IPS DF 6.9 (cell line): Measurements from ENCODE around the gene PURA.

Source experiments
- DNase-seq: peaks from one replicate; pipeline ENCODE4 v3.0.0-alpha.2; 2013; ENCODE audit warnings: low read depth, low spot score
- H3K27ac ChIP-seq: one replicate; pipeline ENCODE4 v1.5.1; 2013; ENCODE audit warnings: low read length, control low read depth
- H3K27me3 ChIP-seq: 2 replicates; pipeline ENCODE4 v1.6.1; 2013; ENCODE audit warnings: mild to moderate bottlenecking, low read length; ENCODE audit not compliant: control insufficient read depth, insufficient read depth
- H3K36me3 ChIP-seq: 2 replicates; pipeline ENCODE4 v1.6.1; 2013; ENCODE audit warnings: low read length; ENCODE audit not compliant: control insufficient read depth, insufficient read depth
- H3K4me1 ChIP-seq: 2 replicates; pipeline ENCODE4 v1.6.1; 2013; ENCODE audit warnings: low read length; ENCODE audit not compliant: control insufficient read depth, insufficient read depth
- H3K4me3 ChIP-seq: 2 replicates; pipeline ENCODE4 v1.5.1; 2013; ENCODE audit warnings: mild to moderate bottlenecking, low read length
- H3K9me3 ChIP-seq: 2 replicates; pipeline ENCODE4 v1.6.1; 2013; ENCODE audit warnings: low read length, inconsistent platforms; ENCODE audit not compliant: control insufficient read depth, insufficient read depth
- WGBS: extraction: QIAGEN DNeasy Blood & Tissue Kit; methylation state at CpG from one replicate; pipeline ENCODE4 v1.1.7; 2013; ENCODE audit warnings: mixed read lengths, missing lambda C conversion rate; ENCODE audit not compliant: insufficient read length, insufficient coverage; 5-methylcytosine and 5-hydroxymethylcytosine counted together

PURA gene

DNA sequence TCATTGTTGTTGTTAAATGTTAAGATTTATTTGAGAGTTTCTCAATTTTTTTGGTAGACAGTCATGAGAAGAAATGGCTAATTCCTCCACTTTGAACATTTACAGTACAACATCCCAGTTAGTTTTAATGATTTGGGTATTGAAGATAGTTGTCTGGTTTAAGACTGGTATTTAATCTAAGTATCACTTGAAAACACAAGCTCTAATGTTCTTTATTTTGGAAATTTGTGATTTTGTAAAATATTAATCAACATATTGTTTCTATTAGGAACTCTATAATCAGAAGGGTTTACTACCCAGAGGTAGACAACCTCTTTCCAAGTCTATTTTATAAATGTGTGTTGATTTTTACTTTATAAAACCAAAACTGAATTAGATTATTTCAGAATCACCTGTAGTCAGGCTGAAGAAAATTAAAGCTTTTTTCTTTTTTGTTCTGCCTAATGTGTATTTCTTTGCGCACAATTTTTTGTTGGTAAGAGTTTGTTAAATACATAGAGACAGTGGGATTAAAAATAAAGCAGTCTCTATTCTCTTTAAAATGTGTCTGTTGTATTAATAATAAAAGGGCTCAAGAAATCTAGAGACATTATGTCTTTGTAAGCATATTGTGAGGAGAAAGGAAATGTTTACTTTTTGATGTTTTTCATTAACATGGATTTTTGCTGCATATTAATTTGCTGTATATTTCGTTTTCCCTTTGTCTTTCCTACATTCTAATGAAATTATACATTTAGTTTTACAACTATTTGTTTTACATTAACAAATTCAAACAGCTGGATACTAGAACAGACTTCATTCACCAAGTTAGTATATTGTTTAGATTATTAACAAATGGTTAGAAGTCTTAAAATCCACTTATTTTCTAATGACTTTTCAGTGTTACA, 3.9 kb upstream of the PURA start:
- Histone ChIP-seq H3K4me1 (peaks cover 3% of the 10 kb centered on the region; the same call in 1 of the 2 replicates), H3K9me3 (no peaks in the 10 kb centered on the region), H3K27me3 (peaks cover 40% of the 10 kb centered on the region), H3K4me3 (no peak overlapping the region), H3K27ac (no peak overlapping the region), H3K36me3 (no peaks in the 10 kb centered on the region)
- WGBS = no CpG with 5 or more reads among the region's 2 CpGs
- DNase-seq = no peak

DNA sequence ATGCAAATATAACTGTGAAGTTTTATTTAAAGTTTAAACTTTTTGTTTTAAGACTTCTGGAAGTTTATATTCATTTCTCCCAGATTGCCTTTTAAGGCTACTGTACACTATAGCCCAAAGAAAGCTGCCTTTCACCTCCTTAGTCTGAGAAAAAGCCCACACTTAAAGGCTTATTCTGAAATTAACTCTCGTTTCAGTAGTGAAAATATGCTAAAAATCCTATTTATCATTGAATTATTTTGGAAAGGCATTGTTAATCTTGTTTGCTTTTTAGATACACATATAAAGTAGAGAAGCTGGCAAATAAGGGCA, 3.3 kb upstream of the PURA start:
- no peaks in the 10 kb centered on the region for H3K36me3 ChIP-seq
- H3K27me3 ChIP-seq = peaks cover 40% of the 10 kb centered on the region
- H3K4me1 ChIP-seq = peaks cover 3% of the 10 kb centered on the region; the same call in 1 of the 2 replicates
- H3K9me3 ChIP-seq = no peaks in the 10 kb centered on the region
- WGBS = no CpG with 5 or more reads among the region's 1 CpG
- no peak for DNase-seq
- no peak overlapping the region for H3K4me3 ChIP-seq
- H3K27ac ChIP-seq = no peak overlapping the region

DNA sequence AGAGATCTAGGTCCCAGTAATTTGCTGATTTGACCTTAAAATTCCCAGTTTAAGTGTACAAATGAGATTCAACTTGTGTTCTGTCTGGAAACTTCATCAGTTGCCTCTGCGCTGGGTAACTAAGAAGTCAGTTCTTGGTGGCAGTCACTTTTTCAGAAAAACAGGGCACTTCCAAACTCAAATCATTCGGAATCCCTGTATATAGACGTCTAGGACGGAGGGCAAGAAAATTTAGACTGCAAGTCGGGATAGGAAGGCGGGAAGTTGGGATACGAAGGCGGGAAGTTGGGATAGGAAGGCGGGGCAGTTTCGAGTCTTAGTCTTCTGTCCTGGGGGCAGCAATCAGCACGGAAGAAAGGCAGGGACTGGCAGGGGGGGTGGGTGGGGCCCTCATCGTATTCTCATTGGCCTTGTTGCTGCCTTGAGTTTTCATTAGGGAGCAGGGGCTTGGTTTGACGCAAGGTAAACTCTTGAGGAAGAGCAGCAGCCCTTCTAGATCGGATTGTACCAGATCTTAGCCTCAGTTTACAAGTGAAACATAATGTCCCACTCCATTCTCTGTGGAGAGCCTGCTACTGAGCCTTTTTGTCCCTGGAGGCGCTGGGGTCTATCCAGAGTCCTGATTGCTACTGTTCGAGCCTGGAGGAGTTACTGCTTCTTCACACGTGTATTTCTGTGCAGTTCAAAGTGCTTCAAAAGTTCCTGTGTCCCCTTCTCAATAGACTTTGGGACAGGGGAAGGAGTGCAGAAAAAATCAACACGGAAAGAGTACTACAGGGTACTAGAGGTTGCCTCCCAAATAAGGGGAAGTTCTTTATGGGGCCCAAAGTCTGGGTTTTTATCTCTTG, 2.7 kb upstream of the PURA start:
- H3K4me1 ChIP-seq = peaks cover 3% of the 10 kb centered on the region; the same call in 1 of the 2 replicates
- H3K4me3 ChIP-seq = no peak overlapping the region
- peaks cover 39% of the 10 kb centered on the region for H3K27me3 ChIP-seq
- H3K27ac ChIP-seq = no peak overlapping the region
- no peaks in the 10 kb centered on the region for H3K36me3 ChIP-seq
- WGBS = no CpG with 5 or more reads among the region's 18 CpGs
- no peaks in the 10 kb centered on the region for H3K9me3 ChIP-seq
- no peak for DNase-seq

GRCh38 chr5:140111859-140112551, 1.9 kb upstream of the PURA start:
- WGBS = no CpG with 5 or more reads among the region's 8 CpGs
- no peak for DNase-seq
- H3K4me3 ChIP-seq = no peak overlapping the region
- H3K27ac ChIP-seq = no peak overlapping the region
- H3K36me3 ChIP-seq = no peaks in the 10 kb centered on the region
- no peaks in the 10 kb centered on the region for H3K9me3 ChIP-seq
- H3K27me3 ChIP-seq = peaks cover 35% of the 10 kb centered on the region
- H3K4me1 ChIP-seq = peaks cover 3% of the 10 kb centered on the region; the same call in 1 of the 2 replicates

- no peaks in the 10 kb centered on the region for H3K9me3 ChIP-seq
- H3K27me3 ChIP-seq = peaks cover 34% of the 10 kb centered on the region
- H3K27ac ChIP-seq = no peak overlapping the region
- H3K36me3 ChIP-seq = no peaks in the 10 kb centered on the region
- WGBS = no CpG with 5 or more reads among the region's 13 CpGs
- H3K4me1 ChIP-seq = peaks cover 3% of the 10 kb centered on the region; the same call in 1 of the 2 replicates
- H3K4me3 ChIP-seq = peak overlapping the region; percentile 38; the same call in 1 of the 2 replicates
- DNase-seq = no peak
These were observed 1.2 kb upstream of the PURA start for GRCh38 chr5:140112685-140113179.

DNA sequence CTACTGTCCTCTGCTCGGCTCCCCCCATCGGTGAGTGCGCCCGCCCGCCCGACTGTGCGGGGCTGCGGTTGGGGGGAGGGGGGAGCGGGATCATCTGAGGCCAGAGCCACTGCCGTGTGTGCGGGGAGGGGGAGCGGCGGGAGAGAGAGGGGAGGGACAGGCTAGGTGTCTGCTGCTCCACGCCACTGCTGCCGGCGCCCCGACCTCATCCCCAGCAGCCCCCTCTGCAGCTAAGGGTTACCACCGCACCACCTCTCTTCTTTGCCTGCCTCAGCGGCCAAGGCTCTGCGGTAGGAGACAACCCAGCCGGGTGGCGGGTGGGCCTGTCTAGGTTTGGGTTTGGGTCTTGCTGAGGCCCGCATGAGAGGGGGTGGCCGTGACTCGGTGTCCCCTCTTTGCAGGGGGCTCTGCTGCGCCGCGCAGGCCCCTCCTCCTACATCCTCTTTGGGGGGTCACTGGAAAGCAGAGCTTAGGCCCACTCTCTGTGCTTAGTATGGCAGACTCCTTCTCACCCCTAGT, 670 bp upstream of the PURA start:
- no CpG with 5 or more reads among the region's 28 CpGs for WGBS
- H3K27ac ChIP-seq = no peak overlapping the region
- H3K4me1 ChIP-seq = peaks cover 3% of the 10 kb centered on the region; the same call in 1 of the 2 replicates
- peaks cover 34% of the 10 kb centered on the region for H3K27me3 ChIP-seq
- H3K4me3 ChIP-seq = peak overlapping the region; percentile 38
- DNase-seq = no peak
- H3K9me3 ChIP-seq = no peaks in the 10 kb centered on the region
- H3K36me3 ChIP-seq = no peaks in the 10 kb centered on the region

GRCh38 chr5:140114341-140115185, 654 bp downstream of the PURA start:
- no CpG with 5 or more reads among the region's 65 CpGs for WGBS
- Histone ChIP-seq H3K27me3 (peaks cover 27% of the 10 kb centered on the region), H3K27ac (no peak overlapping the region), H3K4me3 (peak overlapping the region; percentile 38; the same call in 1 of the 2 replicates), H3K36me3 (no peaks in the 10 kb centered on the region), H3K9me3 (no peaks in the 10 kb centered on the region), H3K4me1 (0 out of 2 replicates have a peak, but pooled peaks cover 3% of the 10 kb centered on the region)
- DNase-seq = no peak

GRCh38 chr5:140115186-140115500, 1.2 kb downstream of the PURA start:
- Histone ChIP-seq H3K36me3 (no peaks in the 10 kb centered on the region), H3K4me3 (peak overlapping the region; percentile 38; the same call in 1 of the 2 replicates), H3K27ac (no peak overlapping the region), H3K9me3 (no peaks in the 10 kb centered on the region), H3K27me3 (peaks cover 27% of the 10 kb centered on the region), H3K4me1 (0 out of 2 replicates have a peak, but pooled peaks cover 3% of the 10 kb centered on the region)
- no CpG with 5 or more reads among the region's 1 CpG for WGBS
- DNase-seq = no peak

DNA sequence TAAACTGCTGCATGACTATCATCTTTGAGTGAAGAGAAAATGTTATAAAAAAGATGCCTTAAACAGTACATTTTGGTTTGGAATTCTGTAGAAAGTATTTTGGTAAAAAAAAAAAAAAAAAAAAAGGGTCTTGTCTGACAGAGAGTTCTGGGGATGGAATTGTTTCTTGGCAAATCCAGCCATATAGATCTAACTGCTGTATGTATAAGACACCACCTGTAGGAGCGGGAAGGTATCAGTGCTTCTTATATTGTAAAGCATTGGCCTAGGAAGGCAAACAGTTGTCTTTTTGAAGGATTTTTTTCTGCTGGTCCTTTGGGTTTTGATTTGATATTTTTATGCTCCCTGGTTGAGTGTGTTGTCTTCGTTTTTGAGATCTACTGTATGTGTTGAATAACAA, 2.8 kb downstream of the PURA start:
- Histone ChIP-seq H3K9me3 (no peaks in the 10 kb centered on the region), H3K36me3 (no peaks in the 10 kb centered on the region), H3K4me3 (no peak overlapping the region), H3K27me3 (peaks cover 18% of the 10 kb centered on the region), H3K27ac (no peak overlapping the region), H3K4me1 (0 out of 2 replicates have a peak, but pooled peaks cover 3% of the 10 kb centered on the region)
- DNase-seq = no peak
- no CpG with 5 or more reads among the region's 2 CpGs for WGBS
